H1 (cell line): ENCODE data around the gene GALT. TPM values are rescaled to one million over a fixed set of nuclear protein-coding genes. Genes with fewer than 3 reads are reported as not detected.
A peak's percentile ranks its signal among the peaks of the same experiment; 100 is the strongest.

ENCODE experiments used
- CTCF ChIA-PET: fragments of 300-600 bp; sonication (Branson Sonifier 250); formaldehyde crosslinking; loops from one replicate; lab custom pipeline; 2021; ENCODE audit not compliant: partially characterized antibody; lab: Charles Lee
- POLR2A ChIA-PET: fragments of 300-600 bp; sonication (Branson Sonifier 250); formaldehyde crosslinking; loops from one replicate; lab custom pipeline; 2021; ENCODE audit warnings: inconsistent platforms; ENCODE audit not compliant: partially characterized antibody; lab: Charles Lee
- DNase-seq, 2 experiments: peaks; one replicate each; pipeline versions ENCODE4 v3.0.0 to v3.0.0-alpha.2; 2010 to 2022; ENCODE audit warnings: low spot score in 2 of 2, low read depth in 1 of 2, mixed read lengths in 1 of 2
- FAIRE-seq: peaks from 2 replicates; lab custom pipeline; 2011; peaks lifted over from hg19 to GRCh38; lab: Jason Lieb, UNC
- H2AFZ ChIP-seq: 2 replicates; pipeline ENCODE4 v1.8.1; 2012; ENCODE audit warnings: low read length, inconsistent platforms
- H2AK5ac ChIP-seq: 2 replicates; pipeline ENCODE4 v1.6.1; 2013; ENCODE audit warnings: low read depth, low read length
- H2BK120ac ChIP-seq: replicated peaks from 2 replicates; pipeline ENCODE3; 2013; ENCODE audit warnings: low read depth, low read length, inconsistent platforms
- H2BK12ac ChIP-seq: 2 replicates; pipeline ENCODE4 v1.6.1; 2013; ENCODE audit warnings: low read depth, low read length
- H2BK15ac ChIP-seq: 2 replicates; pipeline ENCODE4 v1.6.1; 2013; ENCODE audit warnings: low read length
- H2BK20ac ChIP-seq: 2 replicates; pipeline ENCODE4 v1.6.1; 2013; ENCODE audit warnings: low read length
- H2BK5ac ChIP-seq: 2 replicates; pipeline ENCODE4 v1.6.1; 2013; ENCODE audit warnings: low read depth, low read length
- H3K14ac ChIP-seq: 2 replicates; pipeline ENCODE4 v1.6.1; 2013; ENCODE audit warnings: inconsistent platforms; ENCODE audit not compliant: insufficient read length
- H3K18ac ChIP-seq: 2 replicates; pipeline ENCODE4 v1.6.1; 2013; ENCODE audit warnings: low read length; ENCODE audit errors: extremely low read depth
- H3K23ac ChIP-seq: 2 replicates; pipeline ENCODE4 v1.6.1; 2013; ENCODE audit warnings: inconsistent platforms; ENCODE audit not compliant: insufficient read length
- H3K23me2 ChIP-seq: 2 replicates; pipeline ENCODE4 v1.6.1; 2013; ENCODE audit warnings: low read depth, low read length
- H3K27ac ChIP-seq: 2 replicates; pipeline ENCODE4 v1.6.1; 2011; ENCODE audit warnings: low read depth, low read length, inconsistent platforms
- H3K27me3 ChIP-seq, 4 experiments: replicated peaks in 1 of 4; 1 replicate in 1 of 4; 2 replicates in 3 of 4; pipeline versions ENCODE4 v1.6.1 to v1.8.1; 2011 to 2013; ENCODE audit warnings: low read length in 3 of 4, mild to moderate bottlenecking in 3 of 4, inconsistent platforms in 2 of 4, mixed read lengths in 2 of 4, moderate library complexity in 1 of 4; ENCODE audit not compliant: control insufficient read depth in 3 of 4, insufficient read depth in 3 of 4; ENCODE audit errors: extremely low read depth in 1 of 4
- H3K36me3 ChIP-seq, 4 experiments: 2 replicates each; pipeline versions ENCODE4 v1.6.1 to v1.8.1; 2011 to 2013; ENCODE audit warnings: mild to moderate bottlenecking in 4 of 4, low read length in 3 of 4, moderate library complexity in 2 of 4, control low read depth in 1 of 4, inconsistent platforms in 1 of 4; ENCODE audit not compliant: insufficient read depth in 4 of 4, control insufficient read depth in 2 of 4
- H3K4ac ChIP-seq: replicated peaks from 2 replicates; pipeline ENCODE3; 2013; ENCODE audit warnings: low read length, low read depth, mixed read lengths, inconsistent platforms; ENCODE audit not compliant: insufficient read length
- H3K4me1 ChIP-seq, 4 experiments: replicated peaks in 1 of 4; 1 replicate in 1 of 4; 2 replicates in 3 of 4; pipeline versions ENCODE4 v1.6.1 to v1.8.1; 2011 to 2013; ENCODE audit warnings: low read length in 3 of 4, inconsistent platforms in 2 of 4, mixed read lengths in 1 of 4; ENCODE audit not compliant: insufficient read depth in 4 of 4, control insufficient read depth in 3 of 4
- H3K4me2 ChIP-seq, 2 experiments: 2 replicates each; pipeline versions ENCODE4 v1.6.1 to v1.8.1; 2011 to 2013; ENCODE audit warnings: low read depth in 2 of 2, low read length in 2 of 2, control low read depth in 1 of 2, inconsistent platforms in 1 of 2, mild to moderate bottlenecking in 1 of 2; ENCODE audit not compliant: insufficient read depth in 1 of 2
- H3K4me3 ChIP-seq, 4 experiments: fragments of 200-600, 300-600 bp in 1 of 4; sonication (generic), shearing (Covaris generic), sonication (Bioruptor Twin) in 1 of 4; 2 replicates each; pipeline versions ENCODE4 v1.5.1 to v1.8.1; 2011 to 2016; ENCODE audit warnings: low read length in 4 of 4, low read depth in 3 of 4, control low read depth in 2 of 4, inconsistent platforms in 2 of 4, mild to moderate bottlenecking in 2 of 4, mixed read lengths in 1 of 4, moderate library complexity in 1 of 4; ENCODE audit not compliant: insufficient read depth in 2 of 4; ENCODE audit errors: extremely low read depth in 1 of 4
- H3K56ac ChIP-seq: replicated peaks from 2 replicates; pipeline ENCODE3; 2013; ENCODE audit warnings: low read depth, mild to moderate bottlenecking, mixed read lengths, low read length, inconsistent platforms; ENCODE audit not compliant: insufficient read length
- H3K79me1 ChIP-seq: 2 replicates; pipeline ENCODE4 v1.6.1; 2013; ENCODE audit warnings: low read depth, low read length, control low read depth
- H3K79me2 ChIP-seq, 2 experiments: 2 replicates each; pipeline versions ENCODE4 v1.6.1 to v1.8.1; 2012 to 2013; ENCODE audit warnings: low read length in 2 of 2, mild to moderate bottlenecking in 2 of 2, inconsistent platforms in 1 of 2; ENCODE audit not compliant: insufficient read depth in 2 of 2, control insufficient read depth in 1 of 2
- H3K9ac ChIP-seq, 4 experiments: replicated peaks in 1 of 4; 1 replicate in 1 of 4; 2 replicates in 3 of 4; pipeline versions ENCODE4 v1.6.1 to v1.8.1; 2011 to 2013; ENCODE audit warnings: low read depth in 3 of 4, low read length in 3 of 4, control low read depth in 2 of 4, mild to moderate bottlenecking in 2 of 4, moderate library complexity in 2 of 4, inconsistent platforms in 1 of 4; ENCODE audit errors: extremely low read depth in 1 of 4
- H3K9me3 ChIP-seq, 2 experiments: 2 replicates each; pipeline versions ENCODE4 v1.6.1 to v1.8.1; 2012 to 2013; ENCODE audit warnings: mild to moderate bottlenecking in 2 of 2, moderate library complexity in 2 of 2, control low read depth in 1 of 2, inconsistent platforms in 1 of 2, low read depth in 1 of 2, low read length in 1 of 2, mixed read lengths in 1 of 2; ENCODE audit not compliant: insufficient read depth in 2 of 2
- H4K20me1 ChIP-seq, 2 experiments: replicated peaks in 1 of 2; 2 replicates each; pipeline versions ENCODE3 to v1.8.1; 2011 to 2013; ENCODE audit warnings: inconsistent platforms in 2 of 2, low read length in 2 of 2, mild to moderate bottlenecking in 1 of 2; ENCODE audit not compliant: insufficient read depth in 2 of 2, control insufficient read depth in 1 of 2
- H4K5ac ChIP-seq: 2 replicates; pipeline ENCODE4 v1.6.1; 2013; ENCODE audit warnings: low read length, low read depth, mixed read lengths, inconsistent platforms; ENCODE audit not compliant: insufficient read length
- H4K8ac ChIP-seq: 2 replicates; pipeline ENCODE4 v1.8.0; 2013; ENCODE audit warnings: mild to moderate bottlenecking, moderate library complexity, low read length, inconsistent platforms; ENCODE audit not compliant: insufficient read depth; ENCODE audit errors: extremely low read depth
- H4K91ac ChIP-seq: replicated peaks from 2 replicates; pipeline ENCODE3; 2013; ENCODE audit warnings: low read length, mixed read lengths, inconsistent platforms; ENCODE audit not compliant: insufficient read length
- ASH2L ChIP-seq: fragments of 200-600, 300-600 bp; sonication (generic); IDR thresholded peaks from one replicate; pipeline ENCODE4 v1.7.1; 2017; ENCODE audit warnings: low read length
- BACH1 ChIP-seq: IDR thresholded peaks from 2 replicates; pipeline ENCODE4 v1.6.1; 2012; ENCODE audit warnings: low read length, improper control_type of control experiment
- CHD2 ChIP-seq: IDR thresholded peaks from 2 replicates; pipeline ENCODE4 v1.6.1; 2012; ENCODE audit warnings: low read length, improper control_type of control experiment
- EZH2 ChIP-seq: fragments of 200-600 bp; sonication (generic); IDR thresholded peaks from 2 replicates; pipeline ENCODE4 v1.7.1; 2012; ENCODE audit warnings: low read depth, mild to moderate bottlenecking, moderate library complexity, low read length, inconsistent platforms; ENCODE audit not compliant: severe bottlenecking
- GTF2F1 ChIP-seq: IDR thresholded peaks from 2 replicates; pipeline ENCODE4 v1.6.1; 2012; ENCODE audit warnings: low read depth, low read length, improper control_type of control experiment, borderline replicate concordance
- JUN ChIP-seq: IDR thresholded peaks from 2 replicates; pipeline ENCODE4 v1.6.1; 2011; ENCODE audit warnings: low read depth, mild to moderate bottlenecking, improper control_type of control experiment, low read length
- KDM4A ChIP-seq: IDR thresholded peaks from one replicate; pipeline ENCODE4 v1.7.1; 2012; ENCODE audit warnings: low read depth, mild to moderate bottlenecking, moderate library complexity, low read length, inconsistent platforms; ENCODE audit not compliant: severe bottlenecking
- SIN3A ChIP-seq, 2 experiments: IDR thresholded peaks in 1 of 2; conservative IDR thresholded peaks in 1 of 2; 2 replicates each; pipeline ENCODE4 v1.6.1; 2011 to 2012; ENCODE audit warnings: low read length in 2 of 2, improper control_type of control experiment in 1 of 2, low read depth in 1 of 2, mild to moderate bottlenecking in 1 of 2
- SIX5 ChIP-seq: IDR thresholded peaks from 2 replicates; pipeline ENCODE4 v1.6.1; 2011; ENCODE audit warnings: mild to moderate bottlenecking, low read depth, low read length
- SP1 ChIP-seq: IDR thresholded peaks from 2 replicates; pipeline ENCODE4 v1.6.1; 2011; ENCODE audit warnings: low read depth, low read length
- SUZ12 ChIP-seq: fragments of 200-600 bp; sonication (generic); IDR thresholded peaks from 2 replicates; pipeline ENCODE4 v1.6.1; 2012; ENCODE audit warnings: mild to moderate bottlenecking, inconsistent platforms, low read length, moderate library complexity, mixed read lengths
- TBP ChIP-seq: IDR thresholded peaks from 2 replicates; pipeline ENCODE4 v1.6.1; 2011; ENCODE audit warnings: low read depth, low read length, improper control_type of control experiment
- WGBS, 2 experiments: shearing (Covaris generic) in 1 of 2; methylation state at CpG; one replicate each; pipeline versions ENCODE4 v1.1.6 to v1.1.7; 2013 to 2015; ENCODE audit warnings: low lambda C conversion rate in 2 of 2, mixed read lengths in 2 of 2, inconsistent platforms in 1 of 2, low coverage in 1 of 2, missing lambda C conversion rate in 1 of 2; ENCODE audit not compliant: insufficient replicate concordance in 2 of 2, insufficient coverage in 1 of 2, insufficient read length in 1 of 2; ENCODE audit errors: extremely low coverage in 1 of 2, missing lambda C conversion rate in 1 of 2; 5-methylcytosine and 5-hydroxymethylcytosine counted together
- polyA plus RNA-seq, 7 experiments: library from polyadenylated mRNA; depleted of rRNA in 3 of 7; stranded (reverse) in 5 of 7; unstranded in 2 of 7; fragments of >200 nt in 5 of 7; fragments of 200-250 nt in 2 of 7; gene quantifications; 1 replicate in 5 of 7; 2 replicates in 1 of 7; 4 replicates in 1 of 7; pipeline versions ENCODE4 v1.2.1 to v1.2.3, GENCODE V29; 2011 to 2013; ENCODE audit warnings: missing spikeins in 2 of 7, mixed read lengths in 2 of 7
- total RNA-seq: library from RNA; stranded (reverse); fragmentation: NEBNext Ultra II Directional; extraction: Animal tissue kit (Norgen Biotek cat#: 25700); gene quantifications from 2 replicates; pipeline ENCODE4 v1.2.1, GENCODE V29; 2021
- TF ChIP-seq, protein P1 (sequence below): IDR thresholded peaks from 2 replicates; pipeline ENCODE4 v1.6.1; 2012; ENCODE audit warnings: inconsistent platforms

The GALT gene
- total and polyA plus RNA-seq, 2 of the 8 experiments (the other 6 are each of a cell fraction or from before 2014, with no cell fraction given), result 21.9 to 50.6 TPM

DNA sequence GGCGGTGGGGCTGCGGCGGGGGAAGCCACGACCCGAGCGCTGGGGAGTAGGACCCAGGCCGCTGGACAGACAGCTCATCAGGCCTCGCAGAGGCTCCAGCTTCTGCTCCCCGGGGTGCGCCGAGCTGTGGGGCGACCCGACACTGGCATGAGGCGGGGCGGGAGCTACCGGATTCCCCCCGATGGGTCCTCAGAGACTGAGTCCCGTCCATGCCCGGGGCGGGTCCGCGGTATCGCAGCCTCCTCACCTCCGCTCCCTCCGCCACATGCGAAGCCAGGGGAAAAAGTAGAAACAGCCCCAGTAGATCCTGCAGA lies 18.5 kb downstream of the GALT start:
- peaks cover 0 to 4% (median 2%) of the 10 kb centered on the region in 4 experiments; a peak in 2 of 7 replicates for H3K4me1 ChIP-seq
- no peak overlapping the region for H3K14ac ChIP-seq
- H3K27ac ChIP-seq, result no peak overlapping the region
- no peak overlapping the region for H2AK5ac ChIP-seq
- H3K79me1 ChIP-seq, result no peaks in the 10 kb centered on the region
- peak overlapping the region; percentile 85 to 98 for H3K4me2 ChIP-seq
- H2BK15ac ChIP-seq, result no peak overlapping the region
- H3K56ac ChIP-seq, result no peak overlapping the region
- no peak overlapping the region for H2BK20ac ChIP-seq
- H2BK5ac ChIP-seq, result no peak overlapping the region
- H3K23ac ChIP-seq, result no peak overlapping the region
- no peak for DNase-seq
- peaks cover 0 to 8% of the 10 kb centered on the region in 2 experiments; a peak in 1 of 4 replicates for H3K79me2 ChIP-seq
- no peak overlapping the region for H2AFZ ChIP-seq
- H3K18ac ChIP-seq, result no peak overlapping the region
- peaks cover 3 to 5% of the 10 kb centered on the region in 2 experiments; a peak in 1 of 4 replicates for H3K9me3 ChIP-seq
- ChIA-PET CTCF (interaction anchor here (0.6 to 15.2 kb wide), 14 partner anchors 9 to 722 kb away, joined by 3 to 277 read pairs (median 5); partner anchors contain the start of genes DCTN3, GALT, IL11RA and SIGMAR1), POLR2A (interaction anchor here (0.8 to 7.7 kb wide), 5 partner anchors 9 to 30 kb away, joined by 4 to 92 read pairs (median 8); partner anchors contain the start of genes GALT, IL11RA and SIGMAR1)
- peaks cover 9% of the 10 kb centered on the region for H3K23me2 ChIP-seq
- H4K8ac ChIP-seq, result no peak overlapping the region
- 4% methylated on average over 23 of the region's 26 CpGs; no CpG with 5 or more reads in 1 of the 2 experiments for WGBS, 2 experiments
- H2BK12ac ChIP-seq, result no peak overlapping the region
- no peak overlapping the region for H4K91ac ChIP-seq
- no peak overlapping the region for H2BK120ac ChIP-seq
- H3K9ac ChIP-seq, result no peak overlapping the region; a peak in 1 of 7 replicates
- peaks cover 0 to 5% (median 0%) of the 10 kb centered on the region in 4 experiments; a peak in 3 of 8 replicates for H3K36me3 ChIP-seq
- no peak for FAIRE-seq
- peaks cover 0 to 2% of the 10 kb centered on the region in 2 experiments for H4K20me1 ChIP-seq
- peaks cover 0 to 5% (median 0%) of the 10 kb centered on the region in 4 experiments; a peak in 2 of 7 replicates for H3K27me3 ChIP-seq
- no peak overlapping the region for H4K5ac ChIP-seq
- peak overlapping the region; percentile 59 to 81 (median 78) for H3K4me3 ChIP-seq
- H3K4ac ChIP-seq, result no peak overlapping the region
- TF ChIP-seq EZH2, result no peak
- no peak for TF ChIP-seq GTF2F1
- peak; percentile 93 for TF ChIP-seq ASH2L
- TF ChIP-seq CHD2, result peak; percentile 78; the same call in 1 of the 2 replicates
- TF ChIP-seq BACH1, result no peak
- no peak for TF ChIP-seq JUN
- TF ChIP-seq TBP, result no peak; the same call in 1 of the 2 replicates
- no peak for TF ChIP-seq SIX5
- no peak for TF ChIP-seq SUZ12
- TF ChIP-seq, protein P1, sequence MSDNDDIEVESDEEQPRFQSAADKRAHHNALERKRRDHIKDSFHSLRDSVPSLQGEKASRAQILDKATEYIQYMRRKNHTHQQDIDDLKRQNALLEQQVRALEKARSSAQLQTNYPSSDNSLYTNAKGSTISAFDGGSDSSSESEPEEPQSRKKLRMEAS, result peak; percentile 16; the same call in 1 of the 2 replicates
- TF ChIP-seq SIN3A (conservative IDR thresholded peaks at IDR 0.05 in 1 of 2, IDR thresholded peaks at IDR 0.05 in 1 of 2; ENCODE audit: low read depth in 1 of 2, low read length in 2 of 2), result peak in 1 of 2 experiments; percentile 12; a peak in 1 of 4 replicates
- 0 out of 2 replicates have a peak, but pooled peaks have one; percentile 29 for TF ChIP-seq SP1
- peak; percentile 64 for TF ChIP-seq KDM4A
